NCI-H460 (cell line): Measurements from ENCODE around the gene MADD. TPM values are rescaled to one million over a fixed set of nuclear protein-coding genes. Genes with fewer than 3 reads are reported as not detected.

Experiments used
- DNase-seq: peaks from one replicate; pipeline ENCODE4 v3.0.0-alpha.2; 2016; ENCODE audit warnings: low read depth; ENCODE audit errors: extremely low read depth
- total RNA-seq: library from RNA; depleted of rRNA; stranded (reverse); fragments of >200 nt; shearing (Covaris generic); gene quantifications from 2 replicates; pipeline ENCODE4 v1.2.3, GENCODE V29; 2014; rRNA removed

Gene MADD
- total RNA-seq, 1 experiment from 2014 or later = 15.2 TPM

DNA sequence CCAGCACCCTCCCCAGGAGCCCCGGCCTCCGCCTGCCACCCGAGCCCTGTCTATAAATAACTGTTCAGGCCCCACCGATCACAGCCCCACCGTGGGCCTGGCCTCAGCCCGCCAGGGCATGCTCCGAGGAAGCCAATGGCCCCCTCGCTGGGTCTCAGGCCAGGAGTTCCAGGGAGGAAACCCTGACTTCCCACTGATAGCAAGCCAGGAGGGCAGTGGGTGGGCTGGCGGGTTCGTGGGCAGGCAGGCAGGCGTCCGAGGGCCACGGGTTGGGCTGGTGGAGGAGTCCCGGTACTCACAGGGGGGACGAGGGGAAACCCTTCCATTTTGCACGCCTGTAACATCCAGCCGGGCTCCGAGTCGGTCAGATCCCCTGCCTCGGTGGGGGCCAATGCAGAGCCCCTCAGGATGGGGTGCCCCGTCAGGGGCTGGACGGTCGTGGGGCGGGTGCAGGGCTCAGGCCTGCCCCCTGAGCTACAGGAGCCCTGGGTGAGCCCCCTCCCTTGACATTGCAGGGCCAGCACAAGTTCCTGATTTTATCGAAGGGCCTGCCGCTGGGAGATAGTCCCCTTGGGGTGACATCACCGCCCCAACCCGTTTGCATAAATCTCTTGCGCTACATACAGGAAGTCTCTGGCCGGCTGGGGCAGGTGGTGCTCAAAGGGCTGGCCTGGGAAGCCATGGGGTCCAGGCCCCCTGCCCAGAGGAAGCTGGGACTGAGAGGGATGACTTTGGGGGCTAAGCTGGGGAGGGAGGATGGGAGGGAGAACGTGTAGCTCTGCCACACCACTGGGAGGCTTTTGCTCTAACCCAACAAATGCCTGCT lies 108.3 kb downstream of the MADD start, which contains the start of gene SPI1:
SPI1 (minus strand) TSS at position 538 of the 826 bp plus-strand sequence; CDS start at position 344, 194 bp downstream.
- DNase-seq = no peak

DNA sequence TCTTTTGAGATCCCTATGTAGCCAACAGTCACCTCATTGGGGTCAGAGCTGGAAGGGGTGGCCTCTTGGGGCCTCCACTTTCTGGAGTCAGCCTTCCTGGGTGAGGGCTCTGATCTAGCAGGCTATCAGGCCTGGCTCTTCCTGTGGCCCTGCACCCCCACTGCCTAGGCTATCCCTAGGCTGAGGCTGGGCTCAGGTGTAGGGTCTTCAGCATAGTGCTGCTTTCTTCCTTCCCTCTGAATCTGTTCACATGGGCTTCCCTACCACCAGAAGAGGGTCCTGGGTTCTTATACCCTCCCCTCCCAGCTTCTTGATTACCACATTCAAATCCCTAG lies 108.9 kb downstream of the MADD start:
- DNase-seq = no peak

DNA sequence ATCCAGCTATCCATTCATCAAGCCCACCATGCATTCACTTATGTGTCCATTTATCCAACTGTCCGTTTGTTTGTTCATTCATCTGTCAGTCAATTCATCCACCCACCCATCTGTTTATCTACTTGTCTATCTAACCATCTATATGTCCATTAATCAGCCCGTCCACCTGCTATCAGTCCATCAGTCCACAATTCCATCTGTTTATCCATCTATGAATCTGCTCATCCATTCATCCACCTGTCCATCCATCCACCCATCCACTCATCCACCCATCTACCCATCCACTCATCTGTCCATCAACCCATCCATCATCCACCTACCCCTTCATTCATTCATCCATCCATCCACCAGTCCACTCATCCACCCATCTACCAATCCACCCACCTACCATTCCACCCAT lies 109.4 kb downstream of the MADD start:
- no peak for DNase-seq

Other genes starting within 250 kb of the MADD start
- 26.5 and 27.9 TPM in 2 replicates for gene ARFGAP2, start 93.3 kb upstream of the MADD start, total RNA-seq
- gene PACSIN3, start 83.7 kb upstream of the MADD start, total RNA-seq = 19.2 and 21.8 TPM in 2 replicates
- gene DDB2, start 55.2 kb upstream of the MADD start, total RNA-seq = 59.1 and 61.7 TPM in 2 replicates
- gene ACP2, start 21.3 kb upstream of the MADD start, total RNA-seq = 13.4 and 15.2 TPM in 2 replicates
- 8.3 and 8.7 TPM in 2 replicates for gene NR1H3, start 12.1 kb upstream of the MADD start, total RNA-seq
- gene MYBPC3, start 82.6 kb downstream of the MADD start, total RNA-seq = 0.05 TPM in 1 of 2 replicates, not detected in the other
- gene SPI1, start 108.4 kb downstream of the MADD start, total RNA-seq = not detected in 2 replicates
- 12.0 and 12.9 TPM in 2 replicates for gene SLC39A13, start 138.5 kb downstream of the MADD start, total RNA-seq
- gene PSMC3, start 156.3 kb downstream of the MADD start, total RNA-seq = 120 and 123 TPM in 2 replicates
- 0.17 TPM in 1 of 2 replicates, not detected in the other for gene RAPSN, start 179.0 kb downstream of the MADD start, total RNA-seq